Activated T-helper 1 cell treated with anti-CD3 and anti-CD28 coated beads, Interleukin-12 subunit alpha, Interleukin-12 subunit beta, Interleukin-2, Interleukin-4 antibody, amounts not matched to agents 30 ng/mL and 10 ng/mL and 1 ng/mL, durations not matched to agents 14 hours and 24 hours and 36 hours (primary cell): ENCODE measurements around the gene ABCA4. TPM values are rescaled to one million over a fixed set of nuclear protein-coding genes. Genes with fewer than 3 reads are reported as not detected.

Experiments used
- DNase-seq: peaks from one replicate; pipeline ENCODE4 v3.0.0; 2021; ENCODE audit warnings: low spot score
- H3K27ac Mint-ChIP-seq: one replicate; pipeline ENCODE4 v1.8.0; 2021; ENCODE audit warnings: mild to moderate bottlenecking, mixed read lengths
- H3K27me3 Mint-ChIP-seq: one replicate; pipeline ENCODE4 v1.8.0; 2022; ENCODE audit warnings: mild to moderate bottlenecking, moderate library complexity, mixed read lengths; ENCODE audit not compliant: insufficient read depth
- H3K36me3 Mint-ChIP-seq: one replicate; pipeline ENCODE4 v1.8.0; 2021; ENCODE audit warnings: low read depth, mixed read lengths
- H3K4me1 Mint-ChIP-seq: one replicate; pipeline ENCODE4 v1.8.0; 2021; ENCODE audit warnings: low read depth, mixed read lengths
- H3K4me3 Mint-ChIP-seq: one replicate; pipeline ENCODE4 v1.8.0; 2021; ENCODE audit warnings: mild to moderate bottlenecking, moderate library complexity, mixed read lengths
- H3K9me3 Mint-ChIP-seq: one replicate; pipeline ENCODE4 v1.8.0; 2021; ENCODE audit warnings: mixed read lengths
- intact Hi-C: fragments of 100-400 bp; cut with micrococcal nuclease; formaldehyde crosslinking; loops from one replicate; pipeline ENCODE4 v1.15.1; 2024
- total RNA-seq: library from RNA; stranded (reverse); gene quantifications from 2 replicates; pipeline ENCODE4 v1.2.3, GENCODE V29; 2022

The ABCA4 gene
- total RNA-seq, 1 donor from 2014 or later, result not detected

DNA sequence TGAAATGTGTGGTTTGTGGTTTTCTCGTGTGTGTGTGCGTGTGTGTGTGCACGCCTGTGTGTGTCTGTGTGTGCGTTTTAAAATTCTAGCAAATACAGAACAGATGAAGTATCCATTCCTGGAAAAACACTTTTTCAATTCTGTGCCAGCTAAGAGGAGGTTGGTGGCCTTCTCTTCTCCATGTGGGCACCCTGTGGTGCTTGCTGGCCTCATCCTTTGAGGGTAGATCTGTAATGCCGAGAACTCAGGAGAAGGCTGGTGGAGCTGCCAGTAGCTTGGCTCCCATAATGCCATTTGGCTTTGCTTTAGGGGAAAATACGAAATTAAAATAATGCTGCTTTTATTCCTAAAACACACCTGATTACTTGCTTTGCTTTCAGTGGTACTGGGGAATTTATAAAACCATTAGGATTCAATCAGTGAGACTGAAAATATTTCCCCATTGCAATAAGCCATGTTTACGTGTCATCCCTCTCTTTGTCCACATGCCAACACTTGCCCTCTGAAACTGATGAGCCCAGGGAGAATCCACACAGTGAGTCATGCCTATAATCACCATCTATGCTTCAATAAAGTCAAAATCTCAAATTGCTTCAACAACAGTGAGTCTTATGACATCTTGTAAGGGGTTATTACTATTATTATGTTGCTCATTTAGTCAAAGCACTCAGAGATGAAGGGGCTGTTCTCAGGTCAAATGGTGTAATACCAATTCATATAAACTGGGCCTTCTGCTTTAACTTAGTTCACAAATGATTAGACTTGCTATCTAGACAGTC lies 39.2 kb downstream of the ABCA4 start:
- peaks cover 9% of the 10 kb centered on the region for H3K27me3 Mint-ChIP-seq
- H3K9me3 Mint-ChIP-seq, result no peaks in the 10 kb centered on the region
- no peaks in the 10 kb centered on the region for H3K36me3 Mint-ChIP-seq

DNA sequence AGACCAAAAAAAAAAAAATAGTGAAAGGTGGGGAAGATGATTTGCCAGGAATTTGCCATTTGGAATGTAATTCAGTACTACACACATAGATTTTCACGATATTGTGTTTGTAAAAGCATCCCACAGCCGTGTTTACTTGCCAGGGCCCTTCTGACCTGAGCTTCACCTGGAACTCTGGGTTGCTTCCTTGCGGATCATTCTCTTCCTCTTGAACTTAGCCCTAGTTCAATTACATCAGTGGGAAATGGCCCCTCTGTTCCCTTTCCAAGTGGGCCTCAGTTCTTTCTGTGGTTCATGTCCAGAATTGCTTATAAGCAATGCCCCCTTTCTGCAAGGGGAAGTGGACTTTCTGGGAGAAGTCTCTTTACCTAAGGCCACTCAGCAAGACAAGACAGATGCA lies 41.0 kb downstream of the ABCA4 start:
- H3K27me3 Mint-ChIP-seq, result peaks cover 5% of the 10 kb centered on the region
- H3K36me3 Mint-ChIP-seq, result no peaks in the 10 kb centered on the region
- no peaks in the 10 kb centered on the region for H3K4me1 Mint-ChIP-seq
- no peak overlapping the region for H3K4me3 Mint-ChIP-seq
- DNase-seq, result no peak
- intact Hi-C loops, result no loop called here
- H3K9me3 Mint-ChIP-seq, result no peaks in the 10 kb centered on the region
- no peak overlapping the region for H3K27ac Mint-ChIP-seq

More for the DNA sequence above, 39.2 kb downstream of the ABCA4 start:
- no peak for DNase-seq
- intact Hi-C loops, result no loop called here
- Mint-ChIP-seq H3K27ac (no peak overlapping the region), H3K4me3 (no peak overlapping the region), H3K4me1 (no peaks in the 10 kb centered on the region)

DNA sequence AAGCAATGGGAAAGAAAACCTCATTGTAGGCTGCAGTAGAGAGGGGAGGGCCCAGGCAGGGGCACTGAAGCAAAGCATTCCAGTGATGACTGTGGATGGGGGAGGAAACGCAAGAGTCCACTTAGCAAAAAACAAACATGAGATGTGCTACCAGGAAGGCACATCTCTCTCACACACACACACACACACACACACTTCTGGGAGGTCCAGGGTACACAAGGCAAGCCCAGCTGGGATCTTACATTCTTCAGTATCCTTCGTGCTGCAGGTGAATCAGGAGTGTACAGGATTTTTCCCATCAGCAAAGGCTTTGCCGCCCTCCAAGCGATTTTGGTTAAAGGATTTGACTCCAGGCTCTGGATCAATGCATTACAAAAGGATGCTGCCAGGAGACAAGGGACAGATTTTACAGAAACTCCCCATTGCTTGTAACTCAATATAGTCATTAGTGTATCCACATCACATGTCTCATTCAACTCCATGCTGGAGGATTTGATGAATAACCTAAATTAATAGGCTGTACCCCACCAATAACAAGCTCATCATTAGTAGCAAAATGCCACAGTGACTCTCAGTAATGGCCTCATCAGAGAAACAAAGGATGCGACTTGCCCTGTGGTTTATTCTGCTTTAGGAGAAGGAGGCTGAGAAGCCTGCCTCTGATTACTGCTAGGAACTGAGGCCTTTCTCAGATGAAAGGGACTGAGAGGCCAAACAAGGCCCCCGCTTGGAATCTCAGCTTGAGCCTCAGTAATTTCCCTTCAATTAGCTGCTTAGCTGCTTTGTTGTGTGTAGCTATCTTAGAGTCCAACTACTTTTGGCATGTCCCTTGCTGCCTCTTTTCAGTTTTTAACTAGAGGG lies 41.6 kb downstream of the ABCA4 start:
- peaks cover 9% of the 10 kb centered on the region for H3K27me3 Mint-ChIP-seq
- H3K4me3 Mint-ChIP-seq, result no peak overlapping the region
- no peaks in the 10 kb centered on the region for H3K36me3 Mint-ChIP-seq
- DNase-seq, result no peak
- H3K9me3 Mint-ChIP-seq, result no peaks in the 10 kb centered on the region
- no peaks in the 10 kb centered on the region for H3K4me1 Mint-ChIP-seq
- intact Hi-C loops, result no loop called here
- H3K27ac Mint-ChIP-seq, result no peak overlapping the region

DNA sequence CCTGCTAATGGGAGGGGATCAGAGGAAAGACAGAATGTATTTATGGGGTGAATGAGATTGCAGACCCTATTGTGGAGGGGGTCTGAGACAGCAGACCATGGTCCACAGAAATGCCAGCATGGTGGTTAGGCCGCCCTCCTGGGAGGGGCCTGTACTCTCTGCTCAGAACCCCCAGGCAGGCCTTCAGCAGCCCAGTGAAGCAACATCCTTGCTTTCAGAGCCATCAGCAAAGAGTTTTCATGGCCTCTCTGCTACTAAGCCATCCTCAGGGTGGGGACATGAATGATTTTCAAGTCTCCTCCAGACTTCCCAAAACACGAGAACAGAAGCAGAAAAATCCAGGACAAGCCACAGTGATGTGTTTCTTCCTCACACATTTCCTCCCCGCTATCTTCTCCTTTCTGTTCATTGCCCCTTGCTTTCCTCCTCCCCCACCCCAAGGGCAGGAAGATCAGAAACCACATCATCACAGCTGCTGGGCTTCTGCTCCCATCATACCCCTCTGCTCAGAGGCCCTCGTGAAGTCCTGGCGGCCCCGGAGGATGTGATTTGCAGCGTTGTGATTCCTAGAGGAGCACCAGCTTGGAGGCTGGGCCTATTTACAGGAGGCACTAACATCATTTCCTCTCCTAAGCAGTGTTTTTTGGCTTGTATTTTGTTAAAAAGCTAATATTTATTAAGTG lies 48.0 kb downstream of the ABCA4 start:
- intact Hi-C loops, result no loop called here
- H3K27ac Mint-ChIP-seq, result no peak overlapping the region

DNA sequence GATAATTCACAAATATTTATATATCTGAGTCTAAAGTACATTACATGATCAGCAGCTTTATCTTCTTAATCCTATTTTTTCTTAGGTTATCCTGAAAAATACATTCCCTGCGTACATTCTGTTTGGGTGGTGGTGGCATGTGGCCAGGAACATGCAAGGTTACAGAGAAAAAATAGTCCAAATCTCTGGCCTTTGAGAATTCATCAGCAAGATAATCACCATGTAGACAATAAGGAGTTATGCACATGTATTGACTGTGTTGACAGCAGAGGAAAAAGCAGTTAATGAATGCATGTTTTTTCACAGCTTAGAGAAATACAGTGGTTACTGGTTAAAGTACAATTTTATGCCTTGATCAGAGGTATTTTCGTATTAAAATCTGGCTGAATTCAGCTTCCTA lies 49.0 kb downstream of the ABCA4 start:
- Mint-ChIP-seq H3K27me3 (peaks cover 13% of the 10 kb centered on the region), H3K27ac (no peak overlapping the region), H3K4me3 (no peak overlapping the region), H3K9me3 (no peaks in the 10 kb centered on the region), H3K4me1 (peaks cover 5% of the 10 kb centered on the region), H3K36me3 (no peaks in the 10 kb centered on the region)
- DNase-seq, result no peak
- intact Hi-C loops, result no loop called here

More for the DNA sequence above, 48.0 kb downstream of the ABCA4 start:
- H3K27me3 Mint-ChIP-seq, result peaks cover 13% of the 10 kb centered on the region
- DNase-seq, result no peak
- H3K36me3 Mint-ChIP-seq, result no peaks in the 10 kb centered on the region
- no peaks in the 10 kb centered on the region for H3K9me3 Mint-ChIP-seq
- no peak overlapping the region for H3K4me3 Mint-ChIP-seq
- peaks cover 5% of the 10 kb centered on the region for H3K4me1 Mint-ChIP-seq

DNA sequence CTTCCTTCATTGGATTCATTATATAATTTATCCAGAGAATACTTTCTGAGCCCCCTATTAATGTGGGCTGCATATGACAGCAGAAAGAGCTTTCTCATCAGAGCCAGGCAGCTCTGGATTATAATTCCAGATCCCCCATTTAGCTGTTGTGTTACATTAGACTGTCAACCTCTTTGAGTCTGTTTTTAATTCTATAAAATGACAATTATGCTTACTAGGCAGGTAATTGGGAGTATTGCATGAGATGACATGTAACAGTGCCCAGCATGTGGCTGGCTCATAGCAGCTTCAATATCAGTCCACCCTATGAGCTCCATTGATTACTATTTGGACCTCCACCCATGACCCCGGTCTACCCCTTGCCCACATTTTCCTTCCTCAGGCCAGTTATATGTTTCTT lies 49.6 kb downstream of the ABCA4 start:
- Mint-ChIP-seq H3K27ac (no peak overlapping the region), H3K27me3 (peaks cover 13% of the 10 kb centered on the region), H3K36me3 (no peaks in the 10 kb centered on the region), H3K4me1 (peaks cover 5% of the 10 kb centered on the region), H3K4me3 (no peak overlapping the region), H3K9me3 (no peaks in the 10 kb centered on the region)
- intact Hi-C loops, result no loop called here
- no peak for DNase-seq

DNA sequence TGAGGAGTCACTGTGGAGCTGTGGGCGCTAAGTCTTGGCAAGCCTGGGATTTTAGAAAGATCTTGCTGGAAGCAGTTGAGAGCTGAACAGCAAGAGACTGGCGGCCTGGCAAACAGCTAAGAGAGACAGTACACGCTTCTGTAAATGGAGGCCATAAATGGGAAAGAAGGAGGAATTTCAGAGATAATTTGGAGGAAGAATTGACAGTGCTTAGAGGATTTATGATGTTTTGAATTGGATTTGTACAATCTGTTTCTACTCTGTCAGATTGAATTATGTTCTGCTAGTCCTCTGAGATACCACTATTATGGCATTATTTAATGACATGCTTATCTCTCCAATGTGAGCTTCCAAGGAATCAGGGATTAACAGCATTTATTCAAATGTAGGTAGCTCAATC lies 50.1 kb downstream of the ABCA4 start:
- no peak overlapping the region for H3K27ac Mint-ChIP-seq
- H3K4me3 Mint-ChIP-seq, result no peak overlapping the region
- no peaks in the 10 kb centered on the region for H3K36me3 Mint-ChIP-seq
- H3K27me3 Mint-ChIP-seq, result peaks cover 13% of the 10 kb centered on the region
- no peaks in the 10 kb centered on the region for H3K9me3 Mint-ChIP-seq
- peaks cover 5% of the 10 kb centered on the region for H3K4me1 Mint-ChIP-seq
- no peak for DNase-seq
- intact Hi-C loops, result no loop called here

DNA sequence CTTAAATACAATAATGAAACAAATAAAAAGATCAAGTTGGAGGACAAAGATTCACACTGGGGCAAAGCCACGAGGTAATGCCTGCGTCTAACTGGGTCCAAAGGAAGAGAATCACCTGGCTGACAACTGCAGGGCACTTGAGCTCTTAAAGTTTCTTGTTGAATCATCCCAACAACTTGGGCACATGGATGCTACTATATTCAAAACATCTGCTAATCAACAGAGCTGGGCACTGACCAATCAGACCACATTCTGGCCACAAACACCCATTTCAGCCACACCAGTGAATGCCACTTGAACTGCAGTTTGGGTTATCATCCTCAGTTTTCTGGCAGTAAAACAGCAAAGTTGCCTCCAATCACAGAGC lies 51.0 kb downstream of the ABCA4 start:
- peaks cover 16% of the 10 kb centered on the region for H3K27me3 Mint-ChIP-seq
- no peak for DNase-seq
- no peaks in the 10 kb centered on the region for H3K9me3 Mint-ChIP-seq
- H3K27ac Mint-ChIP-seq, result no peak overlapping the region
- H3K4me3 Mint-ChIP-seq, result no peak overlapping the region
- peaks cover 5% of the 10 kb centered on the region for H3K4me1 Mint-ChIP-seq
- intact Hi-C loops, result no loop called here
- no peaks in the 10 kb centered on the region for H3K36me3 Mint-ChIP-seq

DNA sequence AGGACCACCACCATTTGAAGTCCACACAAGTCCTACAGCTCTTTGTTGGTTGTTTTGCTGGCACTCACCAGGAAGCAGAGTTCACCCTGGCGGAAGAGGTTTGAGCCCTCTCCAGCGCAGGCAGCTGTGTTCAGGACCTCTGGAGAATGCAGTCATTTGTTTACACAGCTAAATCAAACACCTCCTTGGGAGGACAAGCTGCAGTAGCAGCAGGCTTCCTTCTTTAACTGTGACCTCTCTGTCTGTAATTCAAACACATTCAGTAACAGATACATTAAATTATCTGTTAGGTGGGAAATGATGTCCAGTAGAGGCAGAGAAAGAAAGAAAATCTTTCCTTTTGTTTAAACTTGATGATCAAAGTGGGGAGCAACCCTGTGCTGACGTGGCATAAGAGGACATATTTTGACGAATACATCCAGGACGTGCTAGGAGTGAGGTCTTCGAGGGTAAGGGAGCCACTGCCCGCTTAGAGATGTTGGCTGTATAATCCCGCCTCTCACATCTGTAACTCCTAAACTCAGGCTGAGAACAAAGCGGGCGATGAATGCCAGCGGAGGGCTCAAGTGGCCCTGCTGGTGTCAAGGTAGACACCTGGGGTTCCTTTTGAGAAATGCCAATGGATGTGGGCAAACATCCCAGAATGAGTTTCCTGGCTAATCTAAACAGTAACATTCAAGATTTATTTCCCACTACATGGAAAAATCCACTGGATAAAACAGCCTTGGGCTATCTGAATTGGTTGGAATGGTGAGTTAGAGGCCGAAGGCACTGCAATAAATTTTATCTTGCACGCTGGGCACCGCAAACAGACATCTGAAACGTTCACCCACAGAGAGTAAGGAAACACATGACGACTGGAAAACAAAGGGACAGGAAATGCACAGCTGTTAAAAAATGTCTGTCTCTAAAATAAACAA lies 51.7 kb downstream of the ABCA4 start:
- Mint-ChIP-seq H3K36me3 (no peaks in the 10 kb centered on the region), H3K27ac (no peak overlapping the region), H3K9me3 (no peaks in the 10 kb centered on the region), H3K4me3 (no peak overlapping the region), H3K4me1 (peaks cover 5% of the 10 kb centered on the region), H3K27me3 (peaks cover 11% of the 10 kb centered on the region)
- intact Hi-C loops, result no loop called here
- DNase-seq, result no peak

DNA sequence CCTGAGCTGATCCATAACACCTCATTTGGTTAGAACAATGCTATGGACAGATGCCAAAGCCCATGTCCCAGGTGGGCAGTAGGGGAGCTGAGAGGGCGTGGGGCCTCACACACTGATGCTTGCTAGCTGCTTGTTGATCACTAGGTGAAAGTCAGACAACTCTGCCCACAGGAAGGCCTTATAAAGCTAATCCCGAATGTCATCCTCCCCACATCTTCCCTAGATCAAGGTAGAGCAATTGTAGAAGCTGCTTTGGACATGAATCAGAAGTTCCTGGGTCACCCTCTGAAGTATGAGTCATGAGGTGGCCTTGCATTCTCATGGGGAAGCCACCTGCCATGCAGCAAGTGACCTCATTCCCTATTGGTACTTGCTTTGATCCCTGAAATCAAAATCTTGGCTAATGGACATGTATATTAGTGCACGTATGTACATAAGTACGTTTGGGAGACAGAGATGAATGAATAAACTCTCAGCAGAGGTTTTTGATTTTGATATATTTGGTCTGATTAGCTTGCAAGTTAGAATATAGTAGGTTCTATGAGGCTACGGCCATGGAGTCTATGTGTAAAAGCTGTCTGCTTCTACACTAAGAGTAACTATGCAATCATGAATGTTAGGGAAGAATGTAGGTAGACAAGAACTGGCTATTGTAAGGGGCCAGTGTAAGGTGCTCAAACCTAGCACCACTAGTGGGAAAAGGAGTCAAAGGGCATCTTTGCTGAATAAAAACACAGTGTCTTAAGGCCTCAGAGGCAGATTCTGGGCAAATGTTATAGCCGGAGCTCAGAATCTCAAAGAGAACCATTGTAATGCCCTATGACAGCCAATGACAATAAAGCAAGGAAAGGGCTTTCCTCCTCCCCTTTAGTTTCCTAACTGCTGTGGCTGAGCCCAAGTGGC lies 52.6 kb downstream of the ABCA4 start:
- H3K4me3 Mint-ChIP-seq, result no peak overlapping the region
- intact Hi-C loops, result no loop called here
- peaks cover 5% of the 10 kb centered on the region for H3K4me1 Mint-ChIP-seq
- peaks cover 9% of the 10 kb centered on the region for H3K27me3 Mint-ChIP-seq
- no peak for DNase-seq
- no peaks in the 10 kb centered on the region for H3K36me3 Mint-ChIP-seq
- H3K27ac Mint-ChIP-seq, result no peak overlapping the region
- no peaks in the 10 kb centered on the region for H3K9me3 Mint-ChIP-seq

DNA sequence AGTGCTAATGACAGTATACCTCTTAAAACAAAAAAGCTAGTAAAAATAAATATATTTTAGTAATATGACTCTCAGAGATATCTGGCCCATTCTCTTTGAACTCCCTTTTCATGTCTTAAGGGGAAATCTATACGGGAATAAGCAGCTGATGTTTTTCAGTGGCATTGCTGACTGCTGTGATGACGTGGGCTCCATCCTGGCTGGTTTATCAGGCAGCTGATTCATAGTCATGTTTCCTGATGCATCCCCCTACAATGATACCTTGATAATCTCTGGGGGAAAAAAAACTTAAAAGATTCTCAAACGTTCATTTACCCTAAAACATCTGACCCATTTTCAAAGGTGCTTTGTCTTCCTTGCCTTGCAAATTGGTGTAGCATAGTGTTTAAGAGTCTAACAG lies 53.8 kb downstream of the ABCA4 start:
- Mint-ChIP-seq H3K27ac (no peak overlapping the region), H3K4me1 (peaks cover 5% of the 10 kb centered on the region), H3K27me3 (peaks cover 13% of the 10 kb centered on the region), H3K9me3 (no peaks in the 10 kb centered on the region), H3K4me3 (no peak overlapping the region), H3K36me3 (no peaks in the 10 kb centered on the region)
- no peak for DNase-seq
- intact Hi-C loops, result no loop called here
